ENCODE results near the gene INHBA.

Gene INHBA

DNA sequence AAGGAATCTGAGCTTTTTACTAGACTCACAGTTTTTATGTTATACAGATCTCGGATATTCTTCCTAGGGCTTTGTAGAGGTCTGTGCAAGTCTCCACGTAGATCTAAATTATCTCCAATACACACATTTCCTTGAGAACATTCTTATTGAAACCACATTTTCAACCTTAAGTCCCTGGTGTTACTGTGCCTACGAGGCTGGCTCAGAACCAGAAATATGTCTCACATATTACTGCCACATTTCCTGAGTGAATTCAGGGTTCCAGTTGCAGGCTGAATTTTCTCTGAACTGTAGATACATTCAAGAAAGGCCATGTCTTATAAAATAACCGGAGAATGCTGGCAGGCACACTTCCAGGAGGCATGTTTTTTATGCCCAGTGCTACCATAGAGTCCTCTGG, 46.5 kb downstream of the INHBA start:
- Histone ChIP-seq H3K4me3 (peak overlapping the region; percentile 48), H3K9ac (ENCODE audit: insufficient read length) (peak overlapping the region; percentile 5), H3K9me3 (ENCODE audit: low read depth, low read length) (no peaks in the 10 kb centered on the region), H3K27ac (peak overlapping the region; percentile 85), H3K36me3 (ENCODE audit: insufficient read depth, low read length) (no peaks in the 10 kb centered on the region)
- no peak for TF ChIP-seq POLR2AphosphoS5 (IDR thresholded peaks at IDR 0.05; ENCODE audit: borderline replicate concordance, low read depth, low read length)
- TF ChIP-seq EZH2 (IDR thresholded peaks at IDR 0.05) = no peak
- TF ChIP-seq FOXP2 (optimal IDR thresholded peaks at IDR 0.05; ENCODE audit: control extremely low read depth, extremely low read length, insufficient read depth) = no peak
- DNase-seq (ENCODE audit: low read depth, low spot score) = peak; percentile 39

DNA sequence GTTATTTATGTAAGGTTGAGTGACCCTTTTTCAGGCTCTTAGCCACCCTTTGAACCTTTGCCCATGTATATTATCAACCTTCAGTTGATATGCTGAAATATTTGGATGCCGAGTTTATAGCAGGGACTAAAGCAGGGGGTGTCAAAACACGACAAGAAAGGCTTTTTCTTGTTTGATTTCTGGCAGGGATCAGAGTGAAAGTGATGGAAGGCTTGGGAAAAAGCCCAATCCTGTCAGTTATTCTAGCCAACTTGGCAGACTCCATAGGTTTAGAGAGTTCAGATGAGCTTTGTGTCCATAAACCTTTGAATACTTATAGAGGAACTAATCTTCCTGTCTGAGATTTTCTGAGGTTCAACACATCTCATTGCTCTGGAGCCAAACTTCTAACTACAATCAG, 47.5 kb downstream of the INHBA start:
- H3K4me3 ChIP-seq = no peak overlapping the region
- H3K27ac ChIP-seq = peak overlapping the region; percentile 85; the same call in 1 of the 2 replicates
- no peaks in the 10 kb centered on the region for H3K9me3 ChIP-seq (ENCODE audit: low read depth, low read length)
- no peak for DNase-seq (ENCODE audit: low read depth, low spot score)
- TF ChIP-seq POLR2AphosphoS5 (IDR thresholded peaks at IDR 0.05; ENCODE audit: borderline replicate concordance, low read depth, low read length) (no peak), FOXP2 (optimal IDR thresholded peaks at IDR 0.05; ENCODE audit: control extremely low read depth, extremely low read length, insufficient read depth) (no peak), EZH2 (IDR thresholded peaks at IDR 0.05) (no peak)
- H3K36me3 ChIP-seq (ENCODE audit: insufficient read depth, low read length) = no peaks in the 10 kb centered on the region
- H3K9ac ChIP-seq (ENCODE audit: insufficient read length) = no peak overlapping the region

GRCh38 chr7:41652267-41652666, 50.6 kb downstream of the INHBA start:
- Histone ChIP-seq H3K36me3 (ENCODE audit: insufficient read depth, low read length) (no peaks in the 10 kb centered on the region), H3K9ac (ENCODE audit: insufficient read length) (no peak overlapping the region), H3K9me3 (ENCODE audit: low read depth, low read length) (no peaks in the 10 kb centered on the region), H3K27ac (no peak overlapping the region), H3K4me3 (no peak overlapping the region)
- no peak for DNase-seq (ENCODE audit: low read depth, low spot score)
- no peak for TF ChIP-seq EZH2 (IDR thresholded peaks at IDR 0.05)
- no peak for TF ChIP-seq POLR2AphosphoS5 (IDR thresholded peaks at IDR 0.05; ENCODE audit: borderline replicate concordance, low read depth, low read length)
- TF ChIP-seq FOXP2 (optimal IDR thresholded peaks at IDR 0.05; ENCODE audit: control extremely low read depth, extremely low read length, insufficient read depth) = no peak

GRCh38 chr7:41648501-41648900, 54.4 kb downstream of the INHBA start:
- no peaks in the 10 kb centered on the region for H3K9me3 ChIP-seq (ENCODE audit: low read depth, low read length)
- H3K36me3 ChIP-seq (ENCODE audit: insufficient read depth, low read length) = no peaks in the 10 kb centered on the region
- TF ChIP-seq POLR2AphosphoS5 (IDR thresholded peaks at IDR 0.05; ENCODE audit: borderline replicate concordance, low read depth, low read length) (no peak), EZH2 (IDR thresholded peaks at IDR 0.05) (no peak), FOXP2 (optimal IDR thresholded peaks at IDR 0.05; ENCODE audit: control extremely low read depth, extremely low read length, insufficient read depth) (no peak)
- DNase-seq (ENCODE audit: low read depth, low spot score) = no peak
- no peak overlapping the region for H3K27ac ChIP-seq
- H3K4me3 ChIP-seq = no peak overlapping the region
- H3K9ac ChIP-seq (ENCODE audit: insufficient read length) = no peak overlapping the region

DNA sequence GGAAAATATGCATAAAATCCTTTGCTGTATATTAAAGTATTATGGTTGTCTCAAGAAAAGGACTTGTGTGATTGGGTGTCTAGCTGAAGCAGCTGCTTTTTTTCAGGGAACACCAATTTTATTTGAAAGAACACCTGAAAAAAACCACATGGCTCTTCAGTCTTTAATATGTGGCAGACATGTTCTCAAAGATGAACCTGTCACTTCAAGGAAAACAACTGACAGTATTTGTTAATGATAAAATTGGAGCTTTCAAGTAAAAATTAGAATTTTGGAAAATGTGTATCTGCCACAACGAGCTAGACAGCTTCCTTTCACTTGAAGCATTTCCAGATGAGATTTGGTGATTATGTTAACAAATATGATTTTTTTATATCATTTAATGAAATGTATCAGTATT, 59.3 kb downstream of the INHBA start:
- TF ChIP-seq FOXP2 (optimal IDR thresholded peaks at IDR 0.05; ENCODE audit: control extremely low read depth, extremely low read length, insufficient read depth) (no peak), POLR2AphosphoS5 (IDR thresholded peaks at IDR 0.05; ENCODE audit: borderline replicate concordance, low read depth, low read length) (no peak), EZH2 (IDR thresholded peaks at IDR 0.05) (no peak)
- no peak for DNase-seq (ENCODE audit: low read depth, low spot score)
- Histone ChIP-seq H3K9me3 (ENCODE audit: low read depth, low read length) (no peaks in the 10 kb centered on the region), H3K36me3 (ENCODE audit: insufficient read depth, low read length) (no peaks in the 10 kb centered on the region), H3K27ac (no peak overlapping the region), H3K4me3 (no peak overlapping the region), H3K9ac (ENCODE audit: insufficient read length) (no peak overlapping the region)

- no peak for DNase-seq (ENCODE audit: low read depth, low spot score)
- no peak overlapping the region for H3K27ac ChIP-seq
- no peak overlapping the region for H3K4me3 ChIP-seq
- no peaks in the 10 kb centered on the region for H3K9me3 ChIP-seq (ENCODE audit: low read depth, low read length)
- H3K9ac ChIP-seq (ENCODE audit: insufficient read length) = no peak overlapping the region
- TF ChIP-seq FOXP2 (optimal IDR thresholded peaks at IDR 0.05; ENCODE audit: control extremely low read depth, extremely low read length, insufficient read depth) (no peak), POLR2AphosphoS5 (IDR thresholded peaks at IDR 0.05; ENCODE audit: borderline replicate concordance, low read depth, low read length) (no peak), EZH2 (IDR thresholded peaks at IDR 0.05) (no peak)
- H3K36me3 ChIP-seq (ENCODE audit: insufficient read depth, low read length) = no peaks in the 10 kb centered on the region
Observed at GRCh38 chr7:41641665-41642014, 61.2 kb downstream of the INHBA start.

DNA sequence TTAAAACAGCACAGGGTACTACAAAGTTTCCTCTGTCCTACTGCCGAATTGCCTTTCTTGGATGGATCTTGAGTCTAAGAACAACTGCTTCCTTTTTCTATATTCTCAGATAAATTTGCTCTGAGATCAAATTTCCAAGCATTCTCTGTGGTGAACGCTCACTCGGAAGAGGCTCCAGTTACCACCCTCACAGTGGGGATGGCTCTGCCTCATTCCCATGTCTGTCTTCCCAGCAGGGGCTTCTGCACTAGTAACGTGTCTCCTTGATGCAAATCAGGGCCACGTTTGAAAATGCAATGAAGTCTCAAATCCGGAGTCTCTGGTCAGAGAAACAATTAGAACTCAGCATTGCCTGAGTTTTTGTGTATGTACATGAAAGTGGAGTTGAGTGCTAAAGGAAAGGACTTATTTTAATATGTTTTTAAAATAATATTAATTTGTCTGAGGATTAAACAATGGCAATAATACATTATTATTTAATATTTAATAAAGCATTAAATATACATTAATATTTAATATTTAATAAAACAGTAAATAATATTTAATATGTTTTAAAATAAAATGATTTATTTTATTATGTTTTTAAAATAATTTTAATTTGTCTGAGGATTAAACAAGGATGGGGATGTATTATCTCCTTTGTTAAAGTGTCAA, 61.8 kb downstream of the INHBA start:
- DNase-seq (ENCODE audit: low read depth, low spot score) = peak; percentile 14
- Histone ChIP-seq H3K9me3 (ENCODE audit: low read depth, low read length) (no peaks in the 10 kb centered on the region), H3K4me3 (peak overlapping the region; percentile 42; the same call in 1 of the 2 replicates), H3K36me3 (ENCODE audit: insufficient read depth, low read length) (no peaks in the 10 kb centered on the region), H3K27ac (0 out of 2 replicates have a peak overlapping the region, but pooled peaks have one; percentile 19), H3K9ac (ENCODE audit: insufficient read length) (no peak overlapping the region)
- TF ChIP-seq FOXP2 (optimal IDR thresholded peaks at IDR 0.05; ENCODE audit: control extremely low read depth, extremely low read length, insufficient read depth) (no peak), EZH2 (IDR thresholded peaks at IDR 0.05) (no peak), POLR2AphosphoS5 (IDR thresholded peaks at IDR 0.05; ENCODE audit: borderline replicate concordance, low read depth, low read length) (no peak)

- Histone ChIP-seq H3K9me3 (ENCODE audit: low read depth, low read length) (no peaks in the 10 kb centered on the region), H3K4me3 (peak overlapping the region; percentile 42; the same call in 1 of the 2 replicates), H3K9ac (ENCODE audit: insufficient read length) (no peak overlapping the region), H3K36me3 (ENCODE audit: insufficient read depth, low read length) (no peaks in the 10 kb centered on the region), H3K27ac (0 out of 2 replicates have a peak overlapping the region, but pooled peaks have one; percentile 19)
- TF ChIP-seq EZH2 (IDR thresholded peaks at IDR 0.05) (no peak), FOXP2 (optimal IDR thresholded peaks at IDR 0.05; ENCODE audit: control extremely low read depth, extremely low read length, insufficient read depth) (no peak)
- DNase-seq (ENCODE audit: low read depth, low spot score) = no peak
Observed at GRCh38 chr7:41640487-41640886, 62.4 kb downstream of the INHBA start.

DNA sequence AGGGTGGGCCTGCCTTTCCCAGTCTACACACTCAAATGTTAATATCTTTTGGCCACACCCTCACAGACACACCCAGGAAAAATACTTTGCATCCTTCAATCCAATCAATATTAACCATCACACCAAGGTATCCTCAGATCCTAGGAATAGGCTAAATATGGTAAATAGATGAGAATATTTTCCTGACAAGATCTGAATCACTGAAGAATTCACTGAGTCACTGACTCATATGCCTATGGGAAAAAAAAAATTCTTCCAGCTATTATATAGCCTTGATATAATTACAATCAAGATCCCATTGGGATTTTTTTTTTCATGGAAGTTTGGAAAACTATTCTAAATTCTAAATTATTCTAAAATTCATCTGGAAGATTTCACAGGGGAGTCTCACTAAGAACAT, 65.8 kb downstream of the INHBA start:
- Histone ChIP-seq H3K4me3 (no peak overlapping the region), H3K9ac (ENCODE audit: insufficient read length) (no peak overlapping the region), H3K9me3 (ENCODE audit: low read depth, low read length) (no peaks in the 10 kb centered on the region), H3K27ac (no peak overlapping the region), H3K36me3 (ENCODE audit: insufficient read depth, low read length) (no peaks in the 10 kb centered on the region)
- DNase-seq (ENCODE audit: low read depth, low spot score) = no peak
- TF ChIP-seq FOXP2 (optimal IDR thresholded peaks at IDR 0.05; ENCODE audit: control extremely low read depth, extremely low read length, insufficient read depth) (no peak), EZH2 (IDR thresholded peaks at IDR 0.05) (no peak), POLR2AphosphoS5 (IDR thresholded peaks at IDR 0.05; ENCODE audit: borderline replicate concordance, low read depth, low read length) (no peak)

All from SK-N-MC (cell line).